ENCODE results near the gene TBX1. TPM values are rescaled to one million over a fixed set of nuclear protein-coding genes. Genes with fewer than 3 reads are reported as not detected.

The TBX1 gene
- total and polyA plus RNA-seq, 10 of the 15 experiments (the other 5 are each of a cell fraction or from before 2014, with no cell fraction given): not detected

GRCh38 chr22:19800761-19801244, 40.2 kb downstream of the TBX1 start (continued):
- TF ChIP-seq ZBTB11 (CRISPR knock-in tag; IDR thresholded peaks at IDR 0.05) (no peak), HDGF (IDR thresholded peaks at IDR 0.05) (no peak), JUND (IDR thresholded peaks at IDR 0.05; ENCODE audit: low read depth, low read length) (no peak), RUNX3 (IDR thresholded peaks at IDR 0.05; ENCODE audit: low read length) (no peak), NKRF (conservative IDR thresholded peaks at IDR 0.05) (no peak), GABPA (IDR thresholded peaks at IDR 0.05; ENCODE audit: low read depth) (no peak), USF2 (IDR thresholded peaks at IDR 0.05; ENCODE audit: borderline replicate concordance, low read depth, low read length) (no peak), FOXM1 (IDR thresholded peaks at IDR 0.05; ENCODE audit: low read depth, low read length) (no peak)
